Measurements from ENCODE around the gene IL10RB.

- TF ChIP-seq, protein P1, sequence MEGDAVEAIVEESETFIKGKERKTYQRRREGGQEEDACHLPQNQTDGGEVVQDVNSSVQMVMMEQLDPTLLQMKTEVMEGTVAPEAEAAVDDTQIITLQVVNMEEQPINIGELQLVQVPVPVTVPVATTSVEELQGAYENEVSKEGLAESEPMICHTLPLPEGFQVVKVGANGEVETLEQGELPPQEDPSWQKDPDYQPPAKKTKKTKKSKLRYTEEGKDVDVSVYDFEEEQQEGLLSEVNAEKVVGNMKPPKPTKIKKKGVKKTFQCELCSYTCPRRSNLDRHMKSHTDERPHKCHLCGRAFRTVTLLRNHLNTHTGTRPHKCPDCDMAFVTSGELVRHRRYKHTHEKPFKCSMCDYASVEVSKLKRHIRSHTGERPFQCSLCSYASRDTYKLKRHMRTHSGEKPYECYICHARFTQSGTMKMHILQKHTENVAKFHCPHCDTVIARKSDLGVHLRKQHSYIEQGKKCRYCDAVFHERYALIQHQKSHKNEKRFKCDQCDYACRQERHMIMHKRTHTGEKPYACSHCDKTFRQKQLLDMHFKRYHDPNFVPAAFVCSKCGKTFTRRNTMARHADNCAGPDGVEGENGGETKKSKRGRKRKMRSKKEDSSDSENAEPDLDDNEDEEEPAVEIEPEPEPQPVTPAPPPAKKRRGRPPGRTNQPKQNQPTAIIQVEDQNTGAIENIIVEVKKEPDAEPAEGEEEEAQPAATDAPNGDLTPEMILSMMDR (conservative IDR thresholded peaks at IDR 0.05) = no peak
- no peak for TF ChIP-seq ZFX (IDR thresholded peaks at IDR 0.05)
Measured at GRCh38 chr21:33237486-33237885, 28.7 kb upstream of the IL10RB start.
